Thymus (tissue), 11 donors: ENCODE measurements around the gene TLE4. TPM values are rescaled to one million over a fixed set of nuclear protein-coding genes. Genes with fewer than 3 reads are reported as not detected.
"Not testable (repeated sequence)": the region's sequence is repeated elsewhere in the genome, so short reads cannot be mapped to it uniquely, and the experiment has no call there.

Source experiments
- DNase-seq, 9 donors: peaks; one replicate each; pipeline ENCODE4 v3.0.0-alpha.2; 2013; ENCODE audit warnings: low spot score in 9 of 9, low read depth in 6 of 9, missing footprints in 1 of 9
- H3K27ac ChIP-seq, 2 donors: one replicate each; pipeline ENCODE4 v1.5.1; 2013; ENCODE audit warnings: control low read depth in 1 of 2, low read depth in 1 of 2, low read length in 1 of 2, mild to moderate bottlenecking in 1 of 2, moderate library complexity in 1 of 2
- H3K27me3 ChIP-seq, 2 donors: one replicate each; pipeline ENCODE4 v1.5.1; 2013; ENCODE audit warnings: low read length in 1 of 2; ENCODE audit not compliant: control insufficient read depth in 2 of 2, insufficient read depth in 1 of 2
- H3K36me3 ChIP-seq, 2 donors: one replicate each; pipeline ENCODE4 v1.5.1; 2013; ENCODE audit warnings: low read length in 1 of 2, mild to moderate bottlenecking in 1 of 2, moderate library complexity in 1 of 2; ENCODE audit not compliant: control insufficient read depth in 2 of 2, insufficient read depth in 2 of 2
- H3K4me1 ChIP-seq, 2 donors: one replicate each; pipeline ENCODE4 v1.5.1; 2013; ENCODE audit warnings: low read length in 2 of 2; ENCODE audit not compliant: control insufficient read depth in 2 of 2, insufficient read depth in 2 of 2
- H3K4me3 ChIP-seq, 2 donors: one replicate each; pipeline ENCODE4 v1.5.1; 2013; ENCODE audit warnings: low read length in 2 of 2, control low read depth in 1 of 2, mild to moderate bottlenecking in 1 of 2
- H3K9me3 ChIP-seq, 2 donors: one replicate each; pipeline ENCODE4 v1.5.1; 2013; ENCODE audit warnings: low read length in 1 of 2, mild to moderate bottlenecking in 1 of 2; ENCODE audit not compliant: control insufficient read depth in 2 of 2, insufficient read depth in 1 of 2
- WGBS: extraction: QIAGEN DNeasy Blood & Tissue Kit; methylation state at CpG from one replicate; pipeline ENCODE4 v1.1.7; 2013; 5-methylcytosine and 5-hydroxymethylcytosine counted together
- polyA plus RNA-seq: library from polyadenylated mRNA; stranded (reverse); fragments of 200-250 nt; gene quantifications from one replicate; pipeline ENCODE4 v1.2.3, GENCODE V29; 2013
- total RNA-seq: library from RNA; stranded (reverse); fragments of 120-200 nt; gene quantifications from one replicate; pipeline ENCODE4 v1.2.4, GENCODE V29; 2013
- donor health status: healthy.

Gene TLE4
- total and polyA plus RNA-seq, 2 donors = 22.6 to 26.9 TPM

DNA sequence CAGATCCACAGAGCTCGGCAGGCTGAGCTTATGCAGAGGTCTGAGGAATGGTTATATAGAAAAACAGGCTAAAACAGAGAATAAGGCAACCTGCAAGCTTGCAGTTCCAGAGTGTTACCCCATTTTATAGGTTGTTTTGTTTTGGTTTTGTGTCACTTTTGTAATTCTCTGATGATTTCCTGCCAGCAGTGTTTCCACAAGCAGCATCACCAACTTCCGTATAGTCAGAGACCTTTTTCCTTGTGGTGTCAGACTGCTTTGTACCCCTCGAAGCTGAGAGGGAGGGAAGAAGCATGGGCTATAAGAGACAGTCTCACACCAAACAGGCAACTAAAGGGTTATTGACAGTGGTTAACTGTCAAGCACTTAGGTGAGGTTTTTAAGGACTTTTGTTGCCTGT is 61.8 kb downstream of the TLE4 start:
- WGBS = 94% methylated on average over 3 of the region's 3 CpGs
- H3K9me3 ChIP-seq = no peaks in the 10 kb centered on the region
- DNase-seq = no peak
- no peak overlapping the region for H3K27ac ChIP-seq
- no peak overlapping the region for H3K4me3 ChIP-seq
- peaks cover 0 to 6% of the 10 kb centered on the region in 2 donors for H3K36me3 ChIP-seq
- H3K27me3 ChIP-seq = no peaks in the 10 kb centered on the region
- H3K4me1 ChIP-seq = peaks cover 0 to 5% of the 10 kb centered on the region in 2 donors

DNA sequence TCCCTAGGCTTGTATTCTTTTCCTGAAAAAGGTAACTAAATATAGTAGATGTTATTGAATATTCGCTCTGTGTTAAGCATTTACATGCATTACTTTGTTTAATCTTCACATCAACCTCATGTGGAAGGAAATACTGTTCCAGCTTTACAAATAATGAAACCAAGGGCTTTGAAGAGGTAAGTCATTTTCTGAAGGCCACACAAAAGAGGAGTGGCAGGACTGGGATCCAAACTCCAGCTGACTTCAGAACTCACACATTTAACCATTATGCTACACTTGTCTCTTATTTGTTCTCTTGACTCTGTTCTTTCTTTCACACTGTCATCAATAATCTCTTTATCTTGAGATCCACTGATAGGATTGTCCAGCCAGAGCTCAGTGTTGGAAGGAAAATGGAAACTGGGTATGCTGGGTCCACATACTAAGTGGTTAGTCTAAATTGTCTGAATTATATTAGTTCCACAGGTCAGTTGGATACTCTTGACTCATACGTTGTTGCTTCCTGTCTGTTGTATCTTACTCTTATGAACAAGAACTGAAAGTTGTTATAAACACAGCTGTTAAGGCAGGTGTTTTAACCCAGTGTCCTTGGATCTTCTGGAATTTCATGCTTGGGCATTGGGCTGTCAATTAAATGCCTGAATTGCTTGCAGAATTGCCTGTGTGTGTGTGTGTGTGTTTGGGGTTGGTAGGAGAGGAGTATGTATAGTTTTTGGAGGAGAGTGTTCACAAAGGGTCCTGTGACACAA is 65.6 kb downstream of the TLE4 start:
- H3K36me3 ChIP-seq = peaks cover 0 to 9% of the 10 kb centered on the region in 2 donors
- no peak overlapping the region for H3K4me3 ChIP-seq
- H3K27me3 ChIP-seq = no peaks in the 10 kb centered on the region
- no peak for DNase-seq
- no peaks in the 10 kb centered on the region for H3K9me3 ChIP-seq
- peaks cover 0 to 3% of the 10 kb centered on the region in 2 donors for H3K4me1 ChIP-seq
- WGBS = 89% methylated on average over 2 of the region's 2 CpGs
- H3K27ac ChIP-seq = no peak overlapping the region

DNA sequence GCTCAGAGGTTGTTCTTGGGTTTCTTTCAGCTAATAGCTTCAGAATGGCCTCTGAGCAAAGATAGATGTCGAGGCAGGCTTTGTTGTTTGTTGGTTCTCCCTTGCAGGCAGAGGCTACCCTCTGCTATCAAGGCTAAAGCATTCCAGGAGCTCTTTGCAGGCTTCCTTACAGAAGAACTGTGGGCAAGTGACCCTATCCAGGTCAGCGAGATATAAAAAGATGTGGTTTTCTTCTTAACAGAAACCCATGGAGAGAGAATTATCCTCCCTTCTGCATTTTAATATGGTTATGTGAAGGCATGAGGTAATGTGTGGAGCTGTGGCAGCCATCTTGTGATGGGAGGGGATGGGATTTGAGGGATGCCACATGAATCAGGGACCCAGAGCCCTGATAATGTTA is 67.0 kb downstream of the TLE4 start:
- WGBS = 96% methylated on average over 2 of the region's 2 CpGs
- no peak for DNase-seq

DNA sequence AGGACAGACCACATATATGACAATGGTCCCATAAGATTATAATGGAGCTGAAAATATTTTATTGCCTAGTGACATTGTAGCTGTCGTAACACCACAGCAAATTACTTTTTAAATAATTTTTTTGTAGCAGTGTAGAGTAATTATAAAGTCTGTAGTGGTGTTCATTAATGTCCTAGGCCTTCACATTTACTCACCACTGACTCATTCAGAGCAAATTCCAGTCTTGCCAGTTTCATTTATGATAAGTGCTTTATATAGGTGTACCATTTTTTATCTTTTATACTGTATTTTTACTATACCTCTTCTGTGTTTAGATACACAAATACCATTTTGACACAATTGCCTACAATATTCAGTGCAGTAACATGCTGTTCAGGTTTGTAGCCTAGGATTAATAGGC is 67.6 kb downstream of the TLE4 start:
- Histone ChIP-seq H3K27ac (no peak overlapping the region), H3K4me3 (no peak overlapping the region), H3K36me3 (peaks cover 3 to 15% of the 10 kb centered on the region in 2 donors), H3K27me3 (no peaks in the 10 kb centered on the region), H3K4me1 (peaks cover 0 to 3% of the 10 kb centered on the region in 2 donors), H3K9me3 (peaks cover 1 to 5% of the 10 kb centered on the region in 2 donors)
- WGBS = 98% methylated on average over 1 of the region's 1 CpG
- DNase-seq = no peak

More for the DNA sequence above, 67.0 kb downstream of the TLE4 start:
- no peak overlapping the region for H3K4me3 ChIP-seq
- peaks cover 0 to 3% of the 10 kb centered on the region in 2 donors for H3K4me1 ChIP-seq
- no peak overlapping the region for H3K27ac ChIP-seq
- no peaks in the 10 kb centered on the region for H3K9me3 ChIP-seq
- peaks cover 0 to 10% of the 10 kb centered on the region in 2 donors for H3K36me3 ChIP-seq
- no peaks in the 10 kb centered on the region for H3K27me3 ChIP-seq

DNA sequence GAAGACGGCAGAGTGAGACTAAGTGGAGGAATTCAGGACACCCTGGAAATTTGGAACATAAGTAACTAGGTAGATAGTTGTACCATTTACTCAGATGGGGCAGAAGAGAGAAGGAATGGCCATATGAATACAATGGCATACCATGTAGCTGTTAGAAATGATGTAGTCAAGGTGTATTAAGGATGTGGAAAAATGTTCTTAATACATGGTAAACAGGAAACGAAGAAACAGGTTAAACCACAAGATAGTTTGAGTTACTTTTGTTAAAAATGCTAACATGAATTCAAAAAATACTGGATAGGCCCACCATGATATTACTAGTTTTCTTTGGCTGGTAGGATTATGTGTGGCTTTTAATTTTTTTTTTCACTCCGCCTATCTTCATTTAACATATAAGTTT is 68.3 kb downstream of the TLE4 start:
- not testable (repeated sequence) for H3K27me3 ChIP-seq, H3K4me3 ChIP-seq, H3K4me1 ChIP-seq, H3K27ac ChIP-seq, H3K9me3 ChIP-seq
- peak in 1 of 9 donors; percentile 31 for DNase-seq
- peaks cover 8 to 20% of the 10 kb centered on the region in 2 donors for H3K36me3 ChIP-seq
- 98% methylated on average over 3 of the region's 3 CpGs for WGBS

DNA sequence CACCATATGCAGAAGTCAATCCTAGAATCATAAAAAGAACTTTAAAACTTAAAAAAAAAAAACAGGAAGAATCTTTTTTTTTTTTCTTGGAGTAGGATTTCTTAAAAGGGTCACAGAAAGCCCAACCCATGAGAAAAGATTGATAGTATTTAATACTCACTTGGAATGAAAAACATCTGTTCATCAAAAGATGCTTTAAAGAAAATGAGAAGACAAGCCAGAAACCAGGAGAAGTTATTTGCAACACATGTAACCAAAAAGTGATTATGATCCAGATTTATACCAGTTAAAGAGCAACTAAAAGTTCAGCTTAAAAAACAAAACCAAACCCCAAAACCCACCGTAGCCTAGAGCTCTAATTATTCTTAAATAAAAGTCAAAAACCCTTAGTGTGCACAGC is 69.3 kb downstream of the TLE4 start:
- Histone ChIP-seq H3K4me1 (peaks cover 0 to 3% of the 10 kb centered on the region in 2 donors), H3K9me3 (peaks cover 3 to 10% of the 10 kb centered on the region in 2 donors), H3K27ac (no peak overlapping the region), H3K36me3 (peaks cover 8 to 15% of the 10 kb centered on the region in 2 donors), H3K4me3 (no peak overlapping the region), H3K27me3 (no peaks in the 10 kb centered on the region)
- no peak for DNase-seq
- 88% methylated on average over 1 of the region's 1 CpG for WGBS

DNA sequence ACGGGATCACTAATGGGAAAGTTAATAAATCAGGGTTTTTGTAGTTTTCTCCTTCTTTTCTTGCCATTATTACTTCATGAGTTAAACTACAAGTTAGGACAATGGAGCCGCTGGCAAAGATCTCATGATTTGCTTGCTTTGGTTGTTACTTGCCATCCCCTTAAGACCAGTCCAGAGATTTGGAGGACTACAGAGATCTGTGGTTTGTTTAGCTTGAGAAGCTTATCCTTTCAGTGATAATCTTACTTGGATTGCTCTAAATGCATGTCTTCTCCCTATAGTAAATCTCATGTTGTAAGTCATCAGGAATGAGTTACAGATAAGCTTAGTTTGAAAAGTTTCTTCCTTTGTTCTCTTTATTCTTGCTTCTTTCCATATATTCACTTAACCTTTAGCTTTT is 70.9 kb downstream of the TLE4 start:
- WGBS = 99% methylated on average over 2 of the region's 2 CpGs
- no peak for DNase-seq
- no peak overlapping the region for H3K4me3 ChIP-seq
- H3K27ac ChIP-seq = no peak overlapping the region
- H3K4me1 ChIP-seq = peaks cover 0 to 3% of the 10 kb centered on the region in 2 donors
- H3K36me3 ChIP-seq = peaks cover 8 to 14% of the 10 kb centered on the region in 2 donors
- peaks cover 3 to 10% of the 10 kb centered on the region in 2 donors for H3K9me3 ChIP-seq
- no peaks in the 10 kb centered on the region for H3K27me3 ChIP-seq

DNA sequence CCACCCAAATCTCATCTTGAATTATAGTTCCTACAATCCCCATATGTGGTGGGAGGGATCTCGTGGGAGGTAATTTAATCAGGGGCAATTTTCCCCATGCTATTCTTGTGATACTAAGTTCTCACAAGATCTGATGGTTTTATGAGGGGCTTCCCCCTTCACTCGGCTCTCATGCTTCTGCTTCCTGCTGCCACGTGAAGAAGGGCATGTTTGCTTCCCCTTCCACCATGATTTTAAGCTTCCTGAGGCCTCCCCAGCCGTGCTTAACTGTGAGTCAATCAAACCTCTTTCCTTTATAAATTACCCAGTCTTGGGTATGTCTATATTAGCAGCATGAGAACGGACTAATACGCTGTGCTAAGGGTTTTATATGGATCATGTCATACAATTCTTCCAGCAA is 72.3 kb downstream of the TLE4 start:
- 96% methylated on average over 6 of the region's 6 CpGs for WGBS

DNA sequence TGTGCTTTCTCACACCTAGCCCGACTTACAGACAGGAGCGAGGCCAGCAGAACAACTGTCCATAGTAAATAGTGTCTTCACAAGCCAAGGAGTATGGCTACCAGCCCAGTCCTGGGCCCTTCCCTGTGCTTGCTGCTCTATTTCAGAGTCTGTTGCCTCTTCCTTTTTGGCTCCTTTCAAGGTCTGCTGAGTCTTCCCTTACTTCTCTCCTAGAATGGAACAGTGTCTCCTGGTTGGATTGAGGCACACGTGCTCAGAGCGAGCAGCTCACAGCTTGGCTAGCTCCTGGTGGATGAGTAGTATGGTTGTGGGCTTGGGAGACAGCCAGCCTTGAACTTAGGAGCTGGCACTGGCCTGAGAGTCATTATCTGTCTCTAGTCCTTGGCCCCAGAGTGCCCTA is 72.8 kb downstream of the TLE4 start:
- Histone ChIP-seq H3K27me3 (no peaks in the 10 kb centered on the region), H3K4me1 (peaks cover 0 to 3% of the 10 kb centered on the region in 2 donors)
- WGBS = 96% methylated on average over 4 of the region's 4 CpGs

More for the DNA sequence above, 72.3 kb downstream of the TLE4 start:
- peaks cover 8 to 11% of the 10 kb centered on the region in 2 donors for H3K36me3 ChIP-seq
- no peaks in the 10 kb centered on the region for H3K27me3 ChIP-seq
- H3K4me1 ChIP-seq = peaks cover 0 to 3% of the 10 kb centered on the region in 2 donors
- H3K27ac ChIP-seq = no peak overlapping the region
- H3K4me3 ChIP-seq = no peak overlapping the region
- no peak for DNase-seq
- peaks cover 3 to 10% of the 10 kb centered on the region in 2 donors for H3K9me3 ChIP-seq

More for the DNA sequence above, 72.8 kb downstream of the TLE4 start:
- peaks cover 3 to 10% of the 10 kb centered on the region in 2 donors for H3K9me3 ChIP-seq
- H3K36me3 ChIP-seq = peaks cover 8 to 11% of the 10 kb centered on the region in 2 donors
- H3K4me3 ChIP-seq = no peak overlapping the region
- no peak for DNase-seq
- H3K27ac ChIP-seq = no peak overlapping the region
